ENCODE measurements around the gene SH3BP5.

The SH3BP5 gene

DNA sequence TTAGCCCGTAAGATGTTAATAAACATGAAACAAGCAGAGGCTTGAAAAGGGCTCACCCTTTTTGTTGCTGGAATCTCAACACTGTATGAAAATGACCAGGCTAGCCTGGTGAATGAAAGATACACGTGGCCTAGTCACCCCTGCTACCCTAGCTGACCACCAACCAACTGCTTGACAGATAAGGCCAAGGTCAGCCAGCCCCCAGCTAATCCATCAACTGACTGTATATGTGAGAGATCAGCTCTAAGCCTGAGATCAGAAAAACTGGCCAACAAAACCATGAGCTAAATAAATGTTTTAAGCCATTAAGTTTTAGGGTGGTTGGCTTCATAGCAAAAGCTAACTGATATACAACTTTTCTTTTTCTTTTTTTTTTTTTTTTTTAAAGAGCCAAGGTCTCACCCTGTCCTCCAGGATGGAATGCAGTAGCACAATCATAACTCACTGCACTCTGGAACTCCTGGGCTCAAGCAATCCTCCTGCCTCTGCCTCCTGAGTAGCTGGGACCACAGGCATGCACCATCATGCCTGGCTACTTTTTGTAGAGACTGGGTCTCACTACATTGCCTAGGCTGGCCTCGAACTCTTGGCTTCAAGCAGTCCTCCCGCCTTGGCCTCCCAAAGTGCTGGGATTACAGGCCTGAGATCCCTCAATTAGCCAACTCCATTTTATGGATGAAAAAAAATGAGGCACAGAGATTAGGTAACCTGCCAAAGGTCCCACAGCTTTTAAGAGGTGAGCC is 34.6 kb downstream of the SH3BP5 start:
- no peak overlapping the region for H3K4me3 ChIP-seq (ENCODE audit: low read depth, low read length)
- TF ChIP-seq, protein P1, sequence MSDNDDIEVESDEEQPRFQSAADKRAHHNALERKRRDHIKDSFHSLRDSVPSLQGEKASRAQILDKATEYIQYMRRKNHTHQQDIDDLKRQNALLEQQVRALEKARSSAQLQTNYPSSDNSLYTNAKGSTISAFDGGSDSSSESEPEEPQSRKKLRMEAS (IDR thresholded peaks at IDR 0.05; ENCODE audit: low read depth, low read length), result no peak
- TF ChIP-seq MYC (IDR thresholded peaks at IDR 0.05; ENCODE audit: low read depth, low read length), result no peak
- TF ChIP-seq, protein P2, sequence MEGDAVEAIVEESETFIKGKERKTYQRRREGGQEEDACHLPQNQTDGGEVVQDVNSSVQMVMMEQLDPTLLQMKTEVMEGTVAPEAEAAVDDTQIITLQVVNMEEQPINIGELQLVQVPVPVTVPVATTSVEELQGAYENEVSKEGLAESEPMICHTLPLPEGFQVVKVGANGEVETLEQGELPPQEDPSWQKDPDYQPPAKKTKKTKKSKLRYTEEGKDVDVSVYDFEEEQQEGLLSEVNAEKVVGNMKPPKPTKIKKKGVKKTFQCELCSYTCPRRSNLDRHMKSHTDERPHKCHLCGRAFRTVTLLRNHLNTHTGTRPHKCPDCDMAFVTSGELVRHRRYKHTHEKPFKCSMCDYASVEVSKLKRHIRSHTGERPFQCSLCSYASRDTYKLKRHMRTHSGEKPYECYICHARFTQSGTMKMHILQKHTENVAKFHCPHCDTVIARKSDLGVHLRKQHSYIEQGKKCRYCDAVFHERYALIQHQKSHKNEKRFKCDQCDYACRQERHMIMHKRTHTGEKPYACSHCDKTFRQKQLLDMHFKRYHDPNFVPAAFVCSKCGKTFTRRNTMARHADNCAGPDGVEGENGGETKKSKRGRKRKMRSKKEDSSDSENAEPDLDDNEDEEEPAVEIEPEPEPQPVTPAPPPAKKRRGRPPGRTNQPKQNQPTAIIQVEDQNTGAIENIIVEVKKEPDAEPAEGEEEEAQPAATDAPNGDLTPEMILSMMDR (IDR thresholded peaks at IDR 0.05; ENCODE audit: low read depth, low read length), result no peak
- TF ChIP-seq POLR2A (IDR thresholded peaks at IDR 0.05; ENCODE audit: extremely low read depth, insufficient read length), result no peak
- DNase-seq (ENCODE audit: low read depth), result no peak

DNA sequence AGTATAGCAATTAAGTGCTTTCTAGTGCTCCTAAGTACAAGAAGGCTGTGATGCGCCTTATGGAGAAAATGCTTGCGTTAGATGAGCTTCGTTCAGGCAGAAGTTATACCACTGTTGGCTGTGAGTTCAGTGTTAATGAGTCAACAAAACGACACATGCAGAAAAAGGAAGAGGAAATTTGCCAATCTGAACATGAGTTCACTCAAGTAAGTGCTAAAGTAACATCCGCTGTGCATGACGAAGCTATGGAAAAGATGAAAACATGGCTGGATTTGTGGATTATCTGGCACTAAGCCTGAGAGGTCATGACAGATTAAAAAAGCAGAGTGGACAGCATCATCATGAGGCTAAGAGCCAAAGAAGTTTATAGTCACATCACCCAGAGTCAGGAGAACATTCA is 36.9 kb downstream of the SH3BP5 start:
- peak; percentile 85 for TF ChIP-seq MYC (IDR thresholded peaks at IDR 0.05; ENCODE audit: low read depth, low read length)
- no peak for TF ChIP-seq POLR2A (IDR thresholded peaks at IDR 0.05; ENCODE audit: extremely low read depth, insufficient read length)
- TF ChIP-seq, protein P2 (IDR thresholded peaks at IDR 0.05; ENCODE audit: low read depth, low read length), result no peak
- TF ChIP-seq, protein P1 (IDR thresholded peaks at IDR 0.05; ENCODE audit: low read depth, low read length), result peak; percentile 67; the same call in 1 of the 2 replicates
- DNase-seq (ENCODE audit: low read depth), result peak; percentile 89
- no peak overlapping the region for H3K4me3 ChIP-seq (ENCODE audit: low read depth, low read length)

DNA sequence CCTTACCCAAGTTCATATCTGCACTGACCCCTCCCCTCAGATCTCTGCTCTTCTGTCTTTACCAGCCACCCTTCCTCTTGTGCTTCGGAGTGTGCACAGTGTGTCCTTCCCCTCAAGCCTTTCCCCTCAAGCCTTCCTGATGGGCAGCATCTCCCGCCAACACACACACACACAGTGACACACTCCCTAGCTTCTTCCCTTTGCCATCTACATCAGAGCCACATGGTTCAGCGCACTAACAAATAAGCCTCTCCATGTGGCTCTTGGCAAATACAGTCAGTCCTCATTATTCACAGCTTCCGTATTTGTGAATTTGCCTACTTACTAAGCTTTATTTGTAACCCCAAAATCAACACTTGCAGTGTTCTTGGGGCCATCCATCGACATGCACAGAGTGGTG is 37.5 kb downstream of the SH3BP5 start:
- peak; percentile 40 for DNase-seq (ENCODE audit: low read depth)
- H3K4me3 ChIP-seq (ENCODE audit: low read depth, low read length), result no peak overlapping the region
- TF ChIP-seq POLR2A (IDR thresholded peaks at IDR 0.05; ENCODE audit: extremely low read depth, insufficient read length) (no peak), MYC (IDR thresholded peaks at IDR 0.05; ENCODE audit: low read depth, low read length) (no peak)
- TF ChIP-seq, protein P2 (IDR thresholded peaks at IDR 0.05; ENCODE audit: low read depth, low read length), result no peak
- TF ChIP-seq, protein P1 (IDR thresholded peaks at IDR 0.05; ENCODE audit: low read depth, low read length), result 0 out of 2 replicates have a peak, but pooled peaks have one; percentile 13

DNA sequence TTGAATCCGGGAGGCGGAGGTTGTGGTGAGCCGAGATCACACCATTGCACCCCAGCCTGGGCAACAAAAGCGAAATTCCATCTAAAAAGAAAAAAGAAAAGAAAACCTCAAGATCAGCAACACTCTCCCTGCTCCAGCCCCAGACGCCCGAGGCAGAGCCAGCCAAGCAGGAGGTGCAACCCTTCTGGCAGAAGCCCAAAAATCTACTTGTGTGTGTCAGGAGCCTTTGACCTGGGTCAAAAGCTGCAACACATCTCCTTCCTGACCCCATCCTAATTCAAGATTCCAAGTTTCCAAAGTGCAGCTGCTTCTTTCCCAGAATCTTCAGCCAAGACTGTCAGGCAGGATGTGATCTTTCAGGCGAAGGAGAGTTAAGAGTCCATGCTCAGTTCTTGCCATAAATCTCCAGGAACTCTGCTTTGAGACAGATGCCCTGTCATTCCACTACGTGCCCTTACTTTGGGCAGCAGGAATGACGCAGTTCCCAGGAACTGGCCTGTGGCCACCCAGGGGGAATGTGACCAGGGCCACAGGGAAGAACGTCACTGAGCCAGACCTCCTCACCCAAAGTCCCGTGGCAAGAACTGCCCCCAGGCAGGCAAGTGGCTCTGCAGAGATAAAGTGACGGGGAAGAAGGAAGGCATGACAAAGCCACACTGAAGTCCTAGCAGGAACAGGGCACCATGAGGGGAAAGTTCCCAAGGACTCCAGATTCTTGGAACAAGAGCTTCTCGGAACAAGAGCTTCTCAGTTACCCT is 39.4 kb downstream of the SH3BP5 start:
- TF ChIP-seq, protein P2 (IDR thresholded peaks at IDR 0.05; ENCODE audit: low read depth, low read length), result no peak
- TF ChIP-seq, protein P1 (IDR thresholded peaks at IDR 0.05; ENCODE audit: low read depth, low read length), result no peak
- TF ChIP-seq POLR2A (IDR thresholded peaks at IDR 0.05; ENCODE audit: extremely low read depth, insufficient read length), result no peak
- no peak for DNase-seq (ENCODE audit: low read depth)
- H3K4me3 ChIP-seq (ENCODE audit: low read depth, low read length), result no peak overlapping the region

DNA sequence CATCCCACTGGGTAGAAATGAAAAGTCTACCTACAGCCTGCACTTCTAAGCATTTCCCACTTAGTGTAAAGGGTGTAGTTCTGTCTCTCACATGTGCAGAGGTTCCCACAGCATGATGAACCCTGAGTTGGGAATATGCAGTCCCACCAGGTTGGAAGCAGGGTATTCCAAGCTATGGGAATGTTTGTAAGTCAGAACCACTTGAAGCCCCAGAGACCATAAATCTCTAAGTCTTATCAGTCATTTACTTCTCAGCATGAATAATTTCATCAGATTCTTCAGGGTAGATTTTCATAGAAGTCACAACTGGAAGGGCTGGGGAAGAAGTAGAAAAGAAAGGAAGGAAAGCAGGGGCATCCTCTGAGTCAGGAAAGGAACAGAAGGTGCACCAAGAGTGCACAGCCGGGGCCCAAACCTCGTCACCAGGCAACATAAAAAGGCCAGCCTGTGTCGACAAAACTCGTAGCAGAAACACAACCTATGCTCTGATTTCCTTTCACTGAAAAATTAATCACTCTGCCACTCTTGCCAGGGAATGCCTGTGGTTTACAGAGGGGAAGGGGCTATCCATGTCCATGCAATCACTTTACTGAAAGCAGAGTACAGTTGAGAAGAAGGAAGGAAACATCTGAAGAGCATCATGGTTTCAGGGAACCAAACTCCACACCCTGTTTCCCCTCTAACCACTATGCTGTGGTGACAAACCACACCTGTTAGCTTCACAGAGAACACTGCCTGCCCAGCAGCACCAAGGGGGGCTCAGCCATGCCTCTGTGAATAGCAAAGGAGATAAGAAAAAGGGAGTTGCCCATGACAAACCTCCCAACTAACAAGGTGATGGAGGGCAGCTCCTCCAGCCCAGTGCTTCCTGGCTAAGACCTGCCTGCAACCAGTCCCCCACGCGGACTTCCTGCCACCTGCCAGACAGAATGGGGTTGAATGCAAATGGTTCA is 40.5 kb downstream of the SH3BP5 start:
- DNase-seq (ENCODE audit: low read depth), result peak; percentile 86
- no peak overlapping the region for H3K4me3 ChIP-seq (ENCODE audit: low read depth, low read length)
- TF ChIP-seq, protein P2 (IDR thresholded peaks at IDR 0.05; ENCODE audit: low read depth, low read length), result no peak
- no peak for TF ChIP-seq POLR2A (IDR thresholded peaks at IDR 0.05; ENCODE audit: extremely low read depth, insufficient read length)
- no peak for TF ChIP-seq MYC (IDR thresholded peaks at IDR 0.05; ENCODE audit: low read depth, low read length)
- TF ChIP-seq, protein P1 (IDR thresholded peaks at IDR 0.05; ENCODE audit: low read depth, low read length), result no peak
